HG02642 (cell line): ENCODE results near the gene MARCHF6.
A peak's percentile ranks its signal among the peaks of the same experiment; 100 is the strongest.
"Not testable (repeated sequence)": the region's sequence is repeated elsewhere in the genome, so short reads cannot be mapped to it uniquely, and the experiment has no call there.

Experiments used
- ATAC-seq: cut with Tn5 transposase; IDR thresholded peaks from one replicate; pipeline ENCODE4 v1.9.1; 2021; ENCODE audit warnings: mild to moderate bottlenecking; ENCODE audit not compliant: unreplicated experiment, poor library complexity

The MARCHF6 gene

DNA sequence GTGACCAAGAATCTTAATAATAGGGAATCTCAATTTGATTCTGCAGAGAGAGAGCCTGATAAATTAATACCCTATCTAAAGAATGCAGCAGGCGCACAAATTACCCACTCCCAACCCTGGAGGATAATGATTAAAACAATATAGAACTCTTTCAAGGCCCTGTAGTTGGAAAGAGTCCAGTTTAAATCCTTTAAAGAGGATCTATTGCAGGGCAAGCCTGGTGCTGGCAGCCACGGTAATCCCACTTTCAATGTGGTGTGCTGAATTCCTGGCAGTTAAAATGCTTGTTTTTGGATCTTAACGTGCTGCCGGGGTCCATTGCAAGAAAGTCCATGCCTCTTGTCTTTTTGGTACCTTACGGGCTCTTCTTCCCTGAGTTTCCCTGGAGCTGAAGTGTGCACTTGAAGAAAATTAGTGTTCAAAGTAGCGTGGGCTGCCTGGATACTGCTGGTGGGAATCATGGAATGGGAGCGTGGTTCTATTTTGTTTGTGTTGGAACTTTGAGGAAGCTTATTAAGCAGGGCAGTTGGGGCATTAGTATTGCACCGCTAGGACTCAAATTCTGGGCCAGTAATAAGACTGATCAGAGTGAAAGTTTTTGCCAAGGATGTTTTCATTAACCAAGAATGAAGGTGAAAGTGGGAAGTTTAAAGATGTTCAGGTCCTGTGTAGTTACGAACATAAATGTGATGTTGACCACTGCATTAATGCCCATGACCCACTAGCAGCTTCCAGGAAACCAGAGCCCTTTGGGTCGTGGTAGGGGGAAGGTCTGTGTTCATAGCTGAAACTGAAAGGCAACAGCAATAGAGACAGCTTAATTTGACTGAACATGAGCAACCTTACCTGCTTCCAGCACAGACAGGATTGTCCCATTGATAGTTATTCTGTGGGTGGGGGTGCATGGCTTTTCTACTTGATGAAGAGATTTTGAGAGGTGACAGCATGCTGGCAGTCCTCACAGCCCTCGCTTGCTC, 20.8 kb downstream of the MARCHF6 start:
- no peak for ATAC-seq

DNA sequence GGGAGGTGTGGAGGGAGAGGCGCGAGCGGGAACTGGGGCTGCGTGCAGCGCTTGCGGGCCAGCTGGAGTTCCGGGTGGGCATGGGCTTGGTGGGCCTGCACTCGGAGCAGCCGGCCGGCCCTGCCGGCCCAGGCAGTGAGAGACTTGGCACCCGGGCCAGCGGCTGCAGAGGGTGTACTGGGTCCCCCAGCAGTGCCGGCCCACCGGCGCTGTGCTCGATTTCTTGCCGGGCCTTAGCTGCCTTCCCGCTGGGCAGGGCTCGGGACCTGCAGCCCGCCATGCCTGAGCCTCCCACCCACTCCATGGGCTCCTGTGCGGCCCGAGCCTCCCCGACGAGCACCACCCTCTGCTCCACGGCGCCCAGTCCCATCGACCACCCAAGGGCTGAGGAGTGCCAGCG, 21.7 kb downstream of the MARCHF6 start:
- ATAC-seq, result not testable (repeated sequence)

GRCh38 chr5:10376544-10376943, 23.0 kb downstream of the MARCHF6 start:
- no peak for ATAC-seq

GRCh38 chr5:10377081-10377480, 23.6 kb downstream of the MARCHF6 start:
- ATAC-seq, result no peak

DNA sequence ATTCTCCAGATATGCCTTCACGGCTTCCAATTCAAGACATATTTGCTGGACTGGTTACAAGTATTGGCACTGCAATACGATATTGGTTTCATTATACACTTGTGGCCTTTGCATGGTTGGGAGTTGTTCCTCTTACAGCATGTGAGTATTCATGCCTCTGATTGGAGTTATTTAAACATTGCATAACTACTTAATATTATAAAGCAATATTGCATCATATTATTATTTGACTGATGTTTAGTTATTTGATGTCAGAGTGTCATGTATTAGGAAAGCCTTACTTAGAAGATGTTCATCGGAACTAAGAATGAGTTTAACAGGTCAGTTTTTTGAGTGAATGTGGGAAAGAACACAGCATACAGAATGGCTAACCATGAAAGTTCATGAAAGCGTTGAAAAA, 28.3 kb downstream of the MARCHF6 start:
- no peak for ATAC-seq

DNA sequence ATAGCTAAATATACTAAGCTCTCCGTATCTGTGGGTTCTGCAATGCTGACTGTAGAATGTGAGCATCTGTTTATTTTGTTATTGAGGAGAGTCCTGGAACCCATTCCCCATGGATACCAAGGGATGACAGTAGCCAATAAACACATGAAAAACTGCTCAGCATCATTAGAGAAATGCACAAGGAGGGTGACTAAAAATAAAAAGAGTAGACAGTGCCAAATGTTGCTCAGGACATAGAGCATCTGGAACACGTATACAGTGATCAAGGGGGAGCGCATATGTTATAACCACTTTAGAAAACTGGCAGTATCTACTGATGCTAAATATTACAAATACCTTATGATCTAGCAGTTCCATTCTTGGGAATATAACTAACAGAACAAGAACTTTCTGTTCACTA, 31.0 kb downstream of the MARCHF6 start:
- ATAC-seq, result no peak

DNA sequence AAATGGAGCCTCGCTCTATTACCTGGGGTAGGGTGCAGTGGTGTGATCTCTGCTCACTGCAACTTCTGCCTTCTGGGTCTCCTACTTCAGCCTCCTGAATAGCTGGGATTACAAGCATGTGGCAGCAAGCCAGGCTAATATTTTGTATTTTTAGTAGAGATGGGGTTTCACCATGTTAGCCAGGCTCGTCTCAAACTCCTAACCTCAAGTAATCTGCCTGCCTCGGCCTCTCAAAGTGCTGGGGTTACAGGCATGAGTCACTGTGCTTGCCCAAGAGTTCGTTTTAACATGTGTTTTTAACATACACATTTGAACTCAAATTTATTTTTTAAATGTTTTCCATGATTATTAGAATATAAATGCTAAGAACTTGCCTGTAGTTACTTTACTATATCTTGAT, 34.2 kb downstream of the MARCHF6 start:
- no peak for ATAC-seq

DNA sequence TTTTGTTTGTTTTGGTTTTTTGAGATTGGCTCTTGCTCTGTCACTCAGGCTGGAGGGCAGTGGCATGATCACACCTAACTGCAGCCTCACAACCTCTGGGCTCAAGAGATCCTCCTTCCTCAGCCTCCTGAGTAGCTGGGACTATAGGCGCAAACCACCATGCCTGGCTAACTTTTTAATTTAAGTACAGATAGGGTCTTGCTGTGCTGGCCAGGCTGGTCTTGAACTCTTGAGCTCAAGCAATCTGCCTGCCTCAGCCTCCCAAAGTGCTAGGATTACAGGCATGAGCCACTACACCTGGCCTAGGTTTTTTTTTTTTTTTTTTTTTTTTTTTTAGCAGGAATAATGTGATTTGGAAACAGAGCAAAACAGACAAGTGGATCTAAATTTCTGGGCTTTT, 37.6 kb downstream of the MARCHF6 start:
- ATAC-seq, result no peak

DNA sequence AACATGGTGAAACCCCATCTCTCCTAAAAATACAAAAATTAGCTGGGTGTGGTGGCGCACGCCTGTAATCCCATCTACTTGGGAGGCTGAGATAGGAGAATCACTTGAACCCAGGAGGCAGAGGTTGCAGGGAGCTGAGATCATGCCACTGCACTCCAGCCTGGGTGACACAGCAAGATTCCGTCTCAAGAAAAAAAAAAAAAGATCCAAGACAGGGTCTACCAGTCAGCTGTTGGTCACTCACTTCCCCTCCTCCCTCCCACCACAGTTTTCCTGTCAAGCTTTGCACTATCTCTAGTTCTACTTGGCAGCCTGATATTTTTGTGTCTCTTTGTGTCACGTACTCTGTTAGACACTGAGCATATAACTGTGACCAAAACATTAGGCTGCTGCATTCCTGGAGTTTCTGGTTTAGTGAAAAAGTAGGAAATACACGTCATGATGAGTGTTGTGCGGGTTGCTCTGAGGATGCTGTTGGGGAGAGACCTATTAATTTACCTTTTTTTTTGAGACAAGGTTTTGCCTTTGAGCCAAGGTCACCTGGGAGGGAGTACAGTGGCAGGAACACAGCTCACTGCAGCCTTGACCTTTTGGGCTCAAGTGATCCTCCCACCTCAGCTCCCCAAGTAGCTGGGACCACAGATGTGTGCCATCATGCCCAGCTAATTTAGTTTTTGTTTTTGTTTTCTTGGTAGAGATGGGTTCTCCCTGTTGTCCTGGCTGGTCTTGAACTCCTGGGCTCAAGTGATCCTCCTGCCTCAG, 39.3 kb downstream of the MARCHF6 start:
- ATAC-seq, result not testable (repeated sequence)

DNA sequence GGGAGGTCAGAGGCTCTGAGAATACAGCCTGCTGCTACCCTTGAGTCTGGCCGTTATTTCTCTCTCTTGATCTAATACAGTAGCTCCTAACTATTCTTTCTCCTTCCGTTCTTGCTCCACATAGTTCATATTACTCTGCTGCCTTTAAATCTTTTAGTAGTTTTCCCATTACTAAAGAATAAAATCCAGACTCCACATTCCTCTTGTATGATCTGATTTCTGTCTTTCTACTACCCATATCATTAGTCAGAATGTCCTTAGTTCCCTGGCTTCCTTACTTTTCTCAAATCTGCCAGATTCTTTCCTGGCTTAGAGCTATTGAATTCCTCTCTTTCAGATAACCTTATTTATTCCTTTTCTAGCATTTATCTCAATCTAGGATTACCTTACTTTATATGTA, 40.0 kb downstream of the MARCHF6 start:
- no peak for ATAC-seq

- ATAC-seq, result no peak
Observed at GRCh38 chr5:10396552-10396951, 43.1 kb downstream of the MARCHF6 start.

DNA sequence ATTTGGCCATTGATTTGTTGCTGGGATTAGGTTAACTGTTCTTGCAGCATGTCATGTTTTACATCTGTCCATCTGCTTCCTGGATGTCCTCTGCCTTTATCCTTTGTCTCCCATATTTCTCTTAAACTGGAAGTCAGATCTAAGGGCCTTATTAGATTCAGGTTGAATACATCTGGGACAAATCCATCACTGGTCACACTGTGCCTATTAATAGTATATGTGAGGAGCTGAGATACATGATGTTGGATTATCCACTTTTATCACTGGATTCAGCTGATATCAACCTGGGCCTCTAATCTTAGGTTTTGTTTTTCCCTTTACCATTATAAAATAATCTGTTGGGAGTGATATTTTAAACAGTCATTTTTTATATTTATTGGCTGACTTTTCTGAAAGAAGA, 46.3 kb downstream of the MARCHF6 start:
- no peak for ATAC-seq

DNA sequence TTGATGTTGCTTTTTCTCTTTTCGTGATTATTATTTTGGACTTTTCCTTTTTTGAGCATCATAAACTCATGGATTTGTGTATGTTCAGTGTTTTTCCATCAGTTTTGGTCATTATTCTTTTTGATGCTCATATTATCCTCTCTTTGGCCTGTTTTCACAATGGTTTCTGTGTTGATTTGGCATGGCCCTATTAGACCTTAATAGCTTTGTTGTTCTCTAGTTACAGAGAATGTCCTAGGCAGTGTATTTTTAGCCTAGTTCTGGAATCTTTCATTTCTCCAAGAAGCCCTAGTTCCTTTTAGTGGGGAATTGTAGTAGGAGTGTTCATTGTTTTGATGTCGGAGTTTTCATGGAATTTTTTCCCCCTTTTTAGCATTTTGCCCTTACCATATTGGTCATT, 46.9 kb downstream of the MARCHF6 start:
- no peak for ATAC-seq

DNA sequence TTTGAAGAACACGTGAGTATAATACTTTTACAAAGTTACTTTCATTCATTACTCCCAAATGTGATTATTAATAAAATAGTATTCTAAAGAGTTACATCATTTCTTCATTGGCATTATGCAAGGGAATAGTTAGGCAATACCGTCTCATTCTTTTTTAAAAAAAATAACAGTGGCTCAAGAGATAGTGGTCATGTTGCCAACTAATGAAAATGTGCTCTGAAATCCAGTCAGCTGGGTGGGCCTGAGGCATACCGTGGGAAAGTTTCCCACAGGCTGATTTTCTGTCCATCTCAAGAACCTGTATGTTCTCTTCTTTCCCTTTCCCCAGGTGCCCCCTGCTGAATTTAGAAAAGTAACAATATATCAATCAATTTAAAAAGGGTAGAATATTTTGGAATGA, 47.3 kb downstream of the MARCHF6 start:
- ATAC-seq, result no peak

DNA sequence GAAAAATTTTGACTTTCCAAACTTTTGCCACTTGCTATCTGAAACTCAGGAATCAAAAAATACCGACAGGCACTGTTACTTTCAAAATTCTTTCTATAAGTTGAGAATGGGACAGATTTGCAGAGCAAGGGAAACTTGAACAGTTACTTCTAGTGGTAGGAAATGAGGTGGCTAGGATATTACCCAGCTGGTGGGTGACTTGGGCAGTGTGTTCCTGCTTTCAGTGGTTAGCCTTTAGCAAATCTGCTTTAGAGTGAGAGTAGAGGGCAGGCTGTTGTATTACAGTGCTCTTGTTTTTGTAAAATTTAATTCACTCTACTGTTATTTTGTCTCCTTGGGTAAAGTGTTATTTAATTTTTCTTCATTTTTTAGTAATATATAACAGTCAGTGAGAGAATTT, 48.0 kb downstream of the MARCHF6 start:
- ATAC-seq, result peak; percentile 82
